SU-DHL-6 (cell line): ENCODE measurements around the gene NAA80.
A peak's percentile ranks its signal among the peaks of the same experiment; 100 is the strongest.

Experiments
- H2AFZ ChIP-seq: fragments of 200-600 bp; sonication (generic); 2 replicates; pipeline ENCODE4 v1.6.1; 2014; ENCODE audit warnings: low read depth, mild to moderate bottlenecking, moderate library complexity, mixed read lengths, antibody characterized with exemption, low read length; ENCODE audit not compliant: severe bottlenecking
- H3F3A ChIP-seq: fragments of 200-600 bp; shearing (Covaris generic); 2 replicates; pipeline ENCODE4 v1.6.0; 2016; ENCODE audit warnings: antibody characterized with exemption, mild to moderate bottlenecking; ENCODE audit not compliant: insufficient read depth
- H3K27ac ChIP-seq: fragments of 200-600 bp; sonication (generic); 2 replicates; pipeline ENCODE4 v1.5.1; 2016; ENCODE audit warnings: low read depth, mild to moderate bottlenecking, low read length, moderate library complexity, mixed read lengths
- H3K27me3 ChIP-seq: fragments of 200-600 bp; sonication (generic), shearing (Covaris generic); 2 replicates; pipeline ENCODE4 v1.6.0; 2014; ENCODE audit warnings: mild to moderate bottlenecking, low read length
- H3K36me3 ChIP-seq: fragments of 200-600 bp; sonication (generic); 2 replicates; pipeline ENCODE4 v1.6.1; 2014; ENCODE audit warnings: mild to moderate bottlenecking, low read length, mixed read lengths
- H3K4me2 ChIP-seq: fragments of 300-600, 200-600 bp; shearing (Covaris generic), sonication (generic); 2 replicates; pipeline ENCODE4 v1.6.0; 2014; ENCODE audit warnings: low read length, low read depth, mild to moderate bottlenecking; ENCODE audit not compliant: poor library complexity, severe bottlenecking
- H3K4me3 ChIP-seq: fragments of 200-600 bp; sonication (generic); 2 replicates; pipeline ENCODE4 v1.5.1; 2014; ENCODE audit warnings: antibody characterized with exemption, low read length, mild to moderate bottlenecking, mixed read lengths; ENCODE audit not compliant: insufficient read depth, poor library complexity, severe bottlenecking
- H3K79me2 ChIP-seq: fragments of 200-600 bp; sonication (generic); 2 replicates; pipeline ENCODE4 v1.6.1; 2014; ENCODE audit warnings: mild to moderate bottlenecking, low read length, moderate library complexity; ENCODE audit not compliant: insufficient read depth
- H3K9ac ChIP-seq: fragments of 200-600 bp; sonication (generic); 2 replicates; pipeline ENCODE4 v1.7.0; 2014; ENCODE audit warnings: mild to moderate bottlenecking, low read length
- H3K9me2 ChIP-seq: fragments of 200-600 bp; sonication (generic); replicated peaks from 2 replicates; pipeline ENCODE4 v1.6.1; 2014; ENCODE audit warnings: low read length; ENCODE audit not compliant: insufficient read depth
- H3K9me3 ChIP-seq: fragments of 200-600 bp; sonication (generic); 2 replicates; pipeline ENCODE4 v1.6.1; 2014; ENCODE audit warnings: low read length, mixed read lengths; ENCODE audit not compliant: insufficient read depth
- H4K20me1 ChIP-seq: fragments of 200-600 bp; sonication (generic); 2 replicates; pipeline ENCODE4 v1.6.1; 2014; ENCODE audit warnings: low read depth, mild to moderate bottlenecking, antibody characterized with exemption, low read length, moderate library complexity, mixed read lengths
- CTCF ChIP-seq: fragments of 200-600 bp; sonication (generic); IDR thresholded peaks from one replicate; pipeline ENCODE4 v1.5.1; 2017; ENCODE audit warnings: antibody characterized with exemption, mild to moderate bottlenecking, low read length, moderate library complexity; ENCODE audit not compliant: insufficient read depth, poor library complexity, severe bottlenecking
- EZH2phosphoT487 ChIP-seq: fragments of 200-600 bp; sonication (generic), shearing (Covaris generic); conservative IDR thresholded peaks from 2 replicates; pipeline ENCODE4 v1.6.1; 2018; ENCODE audit warnings: mild to moderate bottlenecking, antibody characterized with exemption, low read length, moderate library complexity, mixed read lengths

Gene NAA80

DNA sequence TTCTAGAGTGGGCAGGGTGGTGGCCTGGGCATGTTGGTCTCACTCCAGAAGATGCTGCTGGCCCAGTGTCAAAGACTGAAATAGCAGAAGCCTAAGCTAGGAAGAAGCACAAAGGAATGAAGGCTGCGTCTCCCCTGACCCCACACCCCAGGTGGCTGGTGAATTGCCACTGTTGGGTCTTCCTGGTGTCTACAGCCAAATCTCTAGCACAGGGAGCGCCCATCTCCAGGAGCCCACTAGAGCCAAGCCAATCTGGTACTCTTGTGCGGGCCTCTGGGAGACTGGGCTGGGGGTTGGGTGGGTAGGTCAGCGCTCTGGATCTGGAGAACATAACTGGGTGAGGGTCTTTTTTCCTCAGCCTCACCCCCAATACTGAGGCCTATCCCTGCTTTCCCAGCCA is 27.9 kb upstream of the NAA80 start:
- TF ChIP-seq CTCF (no peak), EZH2phosphoT487 (no peak)
- no peaks in the 10 kb centered on the region for H3K27me3 ChIP-seq
- no peak overlapping the region for H2AFZ ChIP-seq
- H3F3A ChIP-seq, result peaks cover 12% of the 10 kb centered on the region
- no peaks in the 10 kb centered on the region for H4K20me1 ChIP-seq
- H3K27ac ChIP-seq, result no peak overlapping the region
- H3K9ac ChIP-seq, result peak overlapping the region; percentile 91
- peaks cover 6% of the 10 kb centered on the region; the same call in 1 of the 2 replicates for H3K36me3 ChIP-seq
- no peaks in the 10 kb centered on the region for H3K9me2 ChIP-seq
- H3K4me2 ChIP-seq, result peak overlapping the region; percentile 70
- no peaks in the 10 kb centered on the region for H3K9me3 ChIP-seq
- peak overlapping the region; percentile 86 for H3K4me3 ChIP-seq
- peaks cover 13% of the 10 kb centered on the region for H3K79me2 ChIP-seq

GRCh38 chr3:50326182-50326541 is 27.0 kb upstream of the NAA80 start:
- no peaks in the 10 kb centered on the region for H4K20me1 ChIP-seq
- peaks cover 6% of the 10 kb centered on the region; the same call in 1 of the 2 replicates for H3K36me3 ChIP-seq
- no peak overlapping the region for H3K4me3 ChIP-seq
- no peak overlapping the region for H3K4me2 ChIP-seq
- H3K9ac ChIP-seq, result no peak overlapping the region
- TF ChIP-seq EZH2phosphoT487, result no peak
- no peak for TF ChIP-seq CTCF
- H3K27ac ChIP-seq, result no peak overlapping the region
- H3K9me2 ChIP-seq, result no peaks in the 10 kb centered on the region
- H3K9me3 ChIP-seq, result no peaks in the 10 kb centered on the region
- peaks cover 12% of the 10 kb centered on the region for H3F3A ChIP-seq
- H3K27me3 ChIP-seq, result no peaks in the 10 kb centered on the region
- peaks cover 13% of the 10 kb centered on the region for H3K79me2 ChIP-seq
- H2AFZ ChIP-seq, result no peak overlapping the region

GRCh38 chr3:50325497-50326181 is 26.4 kb upstream of the NAA80 start:
- Histone ChIP-seq H3K36me3 (peaks cover 1% of the 10 kb centered on the region; the same call in 1 of the 2 replicates), H3K79me2 (peaks cover 13% of the 10 kb centered on the region), H3K9ac (no peak overlapping the region), H3K4me3 (no peak overlapping the region), H2AFZ (no peak overlapping the region), H3K9me3 (no peaks in the 10 kb centered on the region), H3K27ac (no peak overlapping the region), H4K20me1 (no peaks in the 10 kb centered on the region), H3K9me2 (no peaks in the 10 kb centered on the region), H3F3A (peaks cover 12% of the 10 kb centered on the region), H3K27me3 (no peaks in the 10 kb centered on the region), H3K4me2 (no peak overlapping the region)
- TF ChIP-seq CTCF (no peak), EZH2phosphoT487 (no peak)
